ENCODE data around the gene FRMD4A.
"Not testable (repeated sequence)": the region's sequence is repeated elsewhere in the genome, so short reads cannot be mapped to it uniquely, and the experiment has no call there.

The FRMD4A gene

GRCh38 chr10:13773043-13773442, 557.7 kb downstream of the FRMD4A start:
- no peak for DNase-seq

GRCh38 chr10:13771992-13772391, 558.7 kb downstream of the FRMD4A start:
- no peak for DNase-seq

- DNase-seq: no peak
Measured at GRCh38 chr10:13770760-13771493, 559.8 kb downstream of the FRMD4A start.

GRCh38 chr10:13769946-13770345, 560.8 kb downstream of the FRMD4A start:
- no peak for DNase-seq

GRCh38 chr10:13767676-13768178, 563.0 kb downstream of the FRMD4A start:
- no peak for DNase-seq

GRCh38 chr10:13767148-13767547, 563.6 kb downstream of the FRMD4A start:
- not testable (repeated sequence) for DNase-seq

GRCh38 chr10:13765641-13766341, 564.9 kb downstream of the FRMD4A start:
- DNase-seq: no peak

GRCh38 chr10:13761490-13762091, 569.1 kb downstream of the FRMD4A start:
- DNase-seq: no peak

GRCh38 chr10:13759168-13759567, 571.6 kb downstream of the FRMD4A start:
- DNase-seq: no peak

GRCh38 chr10:13758756-13759155, 572.0 kb downstream of the FRMD4A start:
- no peak for DNase-seq

- no peak for DNase-seq
Measured at GRCh38 chr10:13758312-13758711, 572.4 kb downstream of the FRMD4A start.

GRCh38 chr10:13754277-13754676, 576.4 kb downstream of the FRMD4A start:
- no peak for DNase-seq

- no peak for DNase-seq
Measured at GRCh38 chr10:13751191-13751764, 579.4 kb downstream of the FRMD4A start.

GRCh38 chr10:13750299-13751190, 580.2 kb downstream of the FRMD4A start:
- DNase-seq: no peak

GRCh38 chr10:13745271-13745670, 585.5 kb downstream of the FRMD4A start:
- DNase-seq: no peak

- DNase-seq: no peak
Measured at GRCh38 chr10:13743963-13744362, 586.8 kb downstream of the FRMD4A start.

- no peak for DNase-seq
Measured at GRCh38 chr10:13743101-13743693, 587.5 kb downstream of the FRMD4A start.

- DNase-seq: no peak
Measured at GRCh38 chr10:13741438-13741837, 589.3 kb downstream of the FRMD4A start.

GRCh38 chr10:13740461-13740860, 590.3 kb downstream of the FRMD4A start:
- DNase-seq: no peak

- DNase-seq: no peak
Measured at GRCh38 chr10:13739183-13739582, 591.5 kb downstream of the FRMD4A start.

- DNase-seq: no peak
Measured at GRCh38 chr10:13736506-13736905, 594.2 kb downstream of the FRMD4A start.

- DNase-seq: no peak
Measured at GRCh38 chr10:13734151-13734550, 596.6 kb downstream of the FRMD4A start.
